Omental fat pad (tissue), 4 donors: Measurements from ENCODE around the gene TMIGD1. TPM values are rescaled to one million over a fixed set of nuclear protein-coding genes. Genes with fewer than 3 reads are reported as not detected.

Source experiments
- ATAC-seq: fragments of 150-250 bp; one replicate; pipeline ENCODE4 v1.9.1; 2016; ENCODE audit warnings: mild to moderate bottlenecking, moderate library complexity; ENCODE audit not compliant: low FRiP score
- DNase-seq: peaks from one replicate; pipeline ENCODE4 v3.0.0-alpha.2; 2019; ENCODE audit warnings: low spot score
- total RNA-seq, 4 donors: library from RNA; depleted of rRNA; stranded (reverse); fragments of >200 nt; gene quantifications; one replicate each; pipeline ENCODE4 v1.1.0, GENCODE V29; 2016
- TF ChIP-seq, protein P1 (sequence below), 3 donors: fragments of 450-650 bp; IDR thresholded peaks; one replicate each; pipeline ENCODE4 v1.5.1; 2016 to 2017; ENCODE audit warnings: antibody characterized with exemption in 3 of 3, mild to moderate bottlenecking in 3 of 3, moderate library complexity in 2 of 3

Gene TMIGD1
- total RNA-seq, 4 donors from 2014 or later: not detected

- DNase-seq (peak; percentile 96), ATAC-seq (peak; percentile 99)
- TF ChIP-seq, protein P1, sequence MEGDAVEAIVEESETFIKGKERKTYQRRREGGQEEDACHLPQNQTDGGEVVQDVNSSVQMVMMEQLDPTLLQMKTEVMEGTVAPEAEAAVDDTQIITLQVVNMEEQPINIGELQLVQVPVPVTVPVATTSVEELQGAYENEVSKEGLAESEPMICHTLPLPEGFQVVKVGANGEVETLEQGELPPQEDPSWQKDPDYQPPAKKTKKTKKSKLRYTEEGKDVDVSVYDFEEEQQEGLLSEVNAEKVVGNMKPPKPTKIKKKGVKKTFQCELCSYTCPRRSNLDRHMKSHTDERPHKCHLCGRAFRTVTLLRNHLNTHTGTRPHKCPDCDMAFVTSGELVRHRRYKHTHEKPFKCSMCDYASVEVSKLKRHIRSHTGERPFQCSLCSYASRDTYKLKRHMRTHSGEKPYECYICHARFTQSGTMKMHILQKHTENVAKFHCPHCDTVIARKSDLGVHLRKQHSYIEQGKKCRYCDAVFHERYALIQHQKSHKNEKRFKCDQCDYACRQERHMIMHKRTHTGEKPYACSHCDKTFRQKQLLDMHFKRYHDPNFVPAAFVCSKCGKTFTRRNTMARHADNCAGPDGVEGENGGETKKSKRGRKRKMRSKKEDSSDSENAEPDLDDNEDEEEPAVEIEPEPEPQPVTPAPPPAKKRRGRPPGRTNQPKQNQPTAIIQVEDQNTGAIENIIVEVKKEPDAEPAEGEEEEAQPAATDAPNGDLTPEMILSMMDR (IDR thresholded peaks at IDR 0.05): no peak
Observed at GRCh38 chr17:30378825-30379302, 45.0 kb upstream of the TMIGD1 start, which contains the start of gene CPD. Gene CPD, plus strand, starts transcription at chr17:30378927. Its CDS starts 54 bp downstream, at chr17:30378981.

DNA sequence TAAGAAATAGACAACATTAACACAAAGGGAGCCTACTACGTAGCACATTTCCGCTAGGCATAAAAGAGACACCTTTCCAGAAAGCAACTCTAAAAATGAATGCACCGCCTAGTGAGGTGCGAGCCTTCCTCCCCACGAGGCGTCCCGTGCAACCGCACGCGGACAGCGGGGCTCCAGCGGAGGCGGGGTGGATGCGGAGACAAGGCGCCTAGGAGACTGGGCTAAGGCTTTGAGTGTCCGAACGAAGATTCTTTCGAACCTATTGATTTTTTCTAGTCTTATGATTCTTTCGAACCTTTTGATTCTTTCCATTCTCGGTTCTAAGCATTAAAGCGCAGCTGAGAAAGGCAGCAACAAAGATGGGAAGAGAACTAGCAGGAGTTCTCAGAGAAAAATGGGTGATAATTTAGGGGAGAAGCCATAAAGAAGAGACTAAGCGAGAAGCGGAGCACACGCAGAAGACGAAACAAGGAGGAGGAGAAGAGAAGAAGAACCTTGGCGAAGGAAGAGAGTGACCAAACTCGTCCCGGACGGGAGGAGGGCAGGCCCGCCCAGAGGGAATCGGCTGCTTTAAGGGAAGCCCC, 44.5 kb upstream of the TMIGD1 start:
- no peak for ATAC-seq
- TF ChIP-seq, protein P1 (IDR thresholded peaks at IDR 0.05): no peak
- no peak for DNase-seq

DNA sequence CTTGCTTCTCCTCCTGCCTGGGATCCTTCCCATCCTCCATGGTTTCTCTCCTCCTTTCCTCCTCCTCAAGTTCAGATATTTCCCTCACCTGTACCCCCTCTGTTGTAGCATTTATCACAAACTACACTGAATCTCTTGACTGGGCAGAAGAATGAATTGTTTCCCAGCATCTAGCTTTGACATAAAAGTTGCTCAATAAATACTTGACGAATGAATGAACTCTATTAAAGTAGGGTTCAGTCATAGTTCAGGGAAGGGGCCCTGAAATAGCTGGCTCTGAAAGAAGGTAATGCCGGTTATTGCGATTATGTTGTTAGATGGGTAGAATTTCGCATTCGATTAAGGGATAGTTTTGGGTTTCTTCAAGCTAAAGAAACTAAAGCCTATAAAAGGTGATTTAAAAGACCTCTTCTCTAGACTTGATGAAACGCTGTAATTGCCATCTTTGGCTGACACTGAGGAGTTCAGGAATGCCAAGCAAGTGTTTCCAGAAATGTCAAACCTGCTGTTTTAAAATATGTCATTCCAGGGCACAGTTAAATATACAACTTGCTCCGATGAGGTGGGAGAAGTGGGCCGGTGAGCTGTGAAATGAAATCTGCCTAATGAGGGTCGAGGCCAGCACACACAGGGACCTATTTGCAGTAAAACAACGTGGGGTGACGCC, 43.9 kb upstream of the TMIGD1 start:
- ATAC-seq (no peak), DNase-seq (no peak)
- TF ChIP-seq, protein P1 (IDR thresholded peaks at IDR 0.05): no peak

GRCh38 chr17:30376621-30377452, 43.0 kb upstream of the TMIGD1 start:
- DNase-seq (no peak), ATAC-seq (no peak)
- TF ChIP-seq, protein P1 (IDR thresholded peaks at IDR 0.05): no peak

- TF ChIP-seq, protein P1 (IDR thresholded peaks at IDR 0.05): no peak
- no peak for ATAC-seq
- no peak for DNase-seq
Observed at GRCh38 chr17:30375661-30376060, 41.8 kb upstream of the TMIGD1 start.

DNA sequence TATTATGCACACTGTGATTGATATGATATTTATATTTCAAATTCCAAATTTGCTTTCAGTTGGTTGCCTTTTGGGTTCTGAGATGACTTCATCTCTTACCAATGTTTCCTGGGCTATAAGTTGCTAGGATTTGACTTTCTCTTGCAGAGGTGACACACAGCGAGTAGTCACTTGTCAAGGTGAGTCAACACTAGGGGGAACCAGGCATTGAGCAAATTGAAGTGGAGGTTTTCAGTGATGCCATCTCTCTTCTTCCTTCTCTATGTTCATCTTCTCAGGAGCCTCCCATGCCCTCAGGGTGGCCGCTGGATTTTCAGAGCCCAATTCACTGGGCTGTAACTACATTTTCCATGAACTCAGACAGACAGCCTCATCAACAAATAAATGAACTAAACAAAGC, 38.9 kb upstream of the TMIGD1 start:
- TF ChIP-seq, protein P1 (IDR thresholded peaks at IDR 0.05): no peak
- ATAC-seq: no peak
- no peak for DNase-seq
